ENCODE data around the gene ZIC4.

ZIC4 gene

GRCh38 chr3:147351301-147351700 is 55.0 kb downstream of the ZIC4 start:
- Histone ChIP-seq H3K36me3 (ENCODE audit: insufficient read depth, insufficient read length, low read length) (no peaks in the 10 kb centered on the region), H3K9me3 (ENCODE audit: insufficient read depth, low read length) (no peaks in the 10 kb centered on the region), H3K9ac (ENCODE audit: insufficient read length, low read depth) (no peak overlapping the region), H3K4me1 (ENCODE audit: insufficient read depth, insufficient read length) (no peaks in the 10 kb centered on the region), H3K4me3 (ENCODE audit: insufficient read length, low read depth) (no peak overlapping the region), H3K27me3 (ENCODE audit: insufficient read depth, insufficient read length) (peaks cover 99% of the 10 kb centered on the region)
- TF ChIP-seq SUZ12 (IDR thresholded peaks at IDR 0.05; ENCODE audit: extremely low read depth, insufficient read depth, insufficient read length): no peak
- no peak for TF ChIP-seq YY1 (IDR thresholded peaks at IDR 0.05; ENCODE audit: insufficient read depth, insufficient read length)
- no peak for TF ChIP-seq ZNF274 (IDR thresholded peaks at IDR 0.05; ENCODE audit: low read depth, low read length)
- DNase-seq (ENCODE audit: low read depth, low spot score): no peak

GRCh38 chr3:147348976-147349375 is 57.4 kb downstream of the ZIC4 start:
- Histone ChIP-seq H3K27me3 (ENCODE audit: insufficient read depth, insufficient read length) (peaks cover 99% of the 10 kb centered on the region), H3K9me3 (ENCODE audit: insufficient read depth, low read length) (no peaks in the 10 kb centered on the region), H3K4me3 (ENCODE audit: insufficient read length, low read depth) (no peak overlapping the region), H3K4me1 (ENCODE audit: insufficient read depth, insufficient read length) (no peaks in the 10 kb centered on the region), H3K9ac (ENCODE audit: insufficient read length, low read depth) (no peak overlapping the region), H3K36me3 (ENCODE audit: insufficient read depth, insufficient read length, low read length) (no peaks in the 10 kb centered on the region)
- no peak for DNase-seq (ENCODE audit: low read depth, low spot score)
- no peak for TF ChIP-seq SUZ12 (IDR thresholded peaks at IDR 0.05; ENCODE audit: extremely low read depth, insufficient read depth, insufficient read length)
- TF ChIP-seq ZNF274 (IDR thresholded peaks at IDR 0.05; ENCODE audit: low read depth, low read length): no peak
- TF ChIP-seq YY1 (IDR thresholded peaks at IDR 0.05; ENCODE audit: insufficient read depth, insufficient read length): no peak

- TF ChIP-seq ZNF274 (IDR thresholded peaks at IDR 0.05; ENCODE audit: low read depth, low read length): no peak
- no peak for TF ChIP-seq SUZ12 (IDR thresholded peaks at IDR 0.05; ENCODE audit: extremely low read depth, insufficient read depth, insufficient read length)
- no peak for TF ChIP-seq YY1 (IDR thresholded peaks at IDR 0.05; ENCODE audit: insufficient read depth, insufficient read length)
- Histone ChIP-seq H3K27me3 (ENCODE audit: insufficient read depth, insufficient read length) (peaks cover 95% of the 10 kb centered on the region), H3K4me1 (ENCODE audit: insufficient read depth, insufficient read length) (no peaks in the 10 kb centered on the region), H3K4me3 (ENCODE audit: insufficient read length, low read depth) (no peak overlapping the region), H3K36me3 (ENCODE audit: insufficient read depth, insufficient read length, low read length) (no peaks in the 10 kb centered on the region), H3K9me3 (ENCODE audit: insufficient read depth, low read length) (no peaks in the 10 kb centered on the region), H3K9ac (ENCODE audit: insufficient read length, low read depth) (no peak overlapping the region)
- DNase-seq (ENCODE audit: low read depth, low spot score): no peak
Observed at GRCh38 chr3:147343926-147344325, 62.4 kb downstream of the ZIC4 start.

GRCh38 chr3:147341727-147342126 is 64.6 kb downstream of the ZIC4 start:
- H3K9ac ChIP-seq (ENCODE audit: insufficient read length, low read depth): no peak overlapping the region
- H3K36me3 ChIP-seq (ENCODE audit: insufficient read depth, insufficient read length, low read length): no peaks in the 10 kb centered on the region
- peaks cover 96% of the 10 kb centered on the region for H3K27me3 ChIP-seq (ENCODE audit: insufficient read depth, insufficient read length)
- no peaks in the 10 kb centered on the region for H3K9me3 ChIP-seq (ENCODE audit: insufficient read depth, low read length)
- peak; percentile 94 for DNase-seq (ENCODE audit: low read depth, low spot score)
- no peak overlapping the region for H3K4me3 ChIP-seq (ENCODE audit: insufficient read length, low read depth)
- H3K4me1 ChIP-seq (ENCODE audit: insufficient read depth, insufficient read length): no peaks in the 10 kb centered on the region
- no peak for TF ChIP-seq ZNF274 (IDR thresholded peaks at IDR 0.05; ENCODE audit: low read depth, low read length)
- no peak for TF ChIP-seq SUZ12 (IDR thresholded peaks at IDR 0.05; ENCODE audit: extremely low read depth, insufficient read depth, insufficient read length)
- TF ChIP-seq YY1 (IDR thresholded peaks at IDR 0.05; ENCODE audit: insufficient read depth, insufficient read length): no peak

GRCh38 chr3:147336543-147337278 is 69.6 kb downstream of the ZIC4 start:
- no peak for DNase-seq (ENCODE audit: low read depth, low spot score)
- H3K4me3 ChIP-seq (ENCODE audit: insufficient read length, low read depth): no peak overlapping the region
- H3K9me3 ChIP-seq (ENCODE audit: insufficient read depth, low read length): no peaks in the 10 kb centered on the region
- no peaks in the 10 kb centered on the region for H3K36me3 ChIP-seq (ENCODE audit: insufficient read depth, insufficient read length, low read length)
- H3K4me1 ChIP-seq (ENCODE audit: insufficient read depth, insufficient read length): no peaks in the 10 kb centered on the region
- TF ChIP-seq ZNF274 (IDR thresholded peaks at IDR 0.05; ENCODE audit: low read depth, low read length) (no peak), YY1 (IDR thresholded peaks at IDR 0.05; ENCODE audit: insufficient read depth, insufficient read length) (no peak), SUZ12 (IDR thresholded peaks at IDR 0.05; ENCODE audit: extremely low read depth, insufficient read depth, insufficient read length) (no peak)
- H3K27me3 ChIP-seq (ENCODE audit: insufficient read depth, insufficient read length): peaks cover 92% of the 10 kb centered on the region
- H3K9ac ChIP-seq (ENCODE audit: insufficient read length, low read depth): no peak overlapping the region

Data from NT2/D1 (cell line).